GM13976 (cell line): ENCODE measurements around the gene TMEFF2.
"Not testable (repeated sequence)": the region's sequence is repeated elsewhere in the genome, so short reads cannot be mapped to it uniquely, and the experiment has no call there.

Source experiments
- DNase-seq: peaks from one replicate; pipeline ENCODE4 v3.0.0; 2012; ENCODE audit warnings: low spot score
- CTCF ChIP-seq: IDR thresholded peaks from 2 replicates; pipeline ENCODE4 v1.5.1; 2012; ENCODE audit warnings: borderline replicate concordance, mild to moderate bottlenecking; ENCODE audit not compliant: insufficient read depth; ENCODE audit errors: extremely low read depth, missing control alignments, control extremely low read depth
- in situ Hi-C: fragments of 300-500 bp; cut with MboI; formaldehyde crosslinking; loops from one replicate; pipeline ENCODE4 v1.12.0; 2022; ENCODE audit warnings: low sequenced_read_pairs, mixed read lengths, inconsistent platforms; ENCODE audit not compliant: unreplicated experiment

Gene TMEFF2

DNA sequence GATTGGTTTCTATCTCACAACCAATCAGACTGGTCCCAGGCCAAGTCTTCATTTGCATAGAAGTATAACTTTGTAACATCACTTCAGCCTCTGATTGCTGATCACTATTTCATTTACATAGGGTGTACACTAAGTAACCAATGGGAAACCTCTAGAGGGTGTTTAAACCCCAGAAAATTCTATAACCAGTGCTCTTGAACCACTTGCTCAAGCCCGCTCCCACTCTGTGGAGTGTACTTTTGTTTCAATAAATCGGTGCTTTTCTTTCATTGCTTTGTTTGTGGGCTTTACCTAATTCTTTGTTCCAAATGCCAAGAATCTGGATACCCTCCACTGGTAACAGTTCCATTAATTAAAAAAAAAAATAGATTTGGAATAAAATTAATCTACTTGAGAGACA is 77.0 kb downstream of the TMEFF2 start:
- in situ Hi-C loops = no loop called here
- no peak for TF ChIP-seq CTCF
- no peak for DNase-seq

DNA sequence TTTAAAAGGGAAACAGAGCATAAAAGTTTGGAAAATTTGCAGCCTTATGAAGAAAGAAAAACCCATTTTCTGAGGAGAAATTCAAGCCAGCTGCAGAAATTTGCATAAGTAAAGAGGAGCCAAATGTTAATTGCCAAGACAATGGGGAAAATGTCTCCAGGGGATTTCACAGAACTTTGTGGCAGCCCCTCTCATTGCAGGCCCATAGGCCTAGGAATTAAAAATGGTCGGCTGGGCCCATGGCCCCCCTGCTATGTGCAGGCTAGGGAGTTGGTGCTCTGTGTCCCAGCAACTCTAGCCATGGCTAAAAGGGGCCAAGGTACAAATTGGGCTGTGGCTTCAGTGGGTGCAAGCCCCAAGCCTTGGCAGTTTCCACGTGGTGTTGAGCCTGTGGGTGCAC is 83.2 kb downstream of the TMEFF2 start:
- in situ Hi-C loops, DNase-seq: not testable (repeated sequence)

GRCh38 chr2:192099742-192100141 is 95.0 kb downstream of the TMEFF2 start:
- in situ Hi-C loops = no loop called here

GRCh38 chr2:192098814-192099491 is 95.8 kb downstream of the TMEFF2 start:
- in situ Hi-C loops = no loop called here
- TF ChIP-seq CTCF = no peak
- no peak for DNase-seq

More at GRCh38 chr2:192099742-192100141, 95.0 kb downstream of the TMEFF2 start:
- no peak for TF ChIP-seq CTCF
- no peak for DNase-seq

DNA sequence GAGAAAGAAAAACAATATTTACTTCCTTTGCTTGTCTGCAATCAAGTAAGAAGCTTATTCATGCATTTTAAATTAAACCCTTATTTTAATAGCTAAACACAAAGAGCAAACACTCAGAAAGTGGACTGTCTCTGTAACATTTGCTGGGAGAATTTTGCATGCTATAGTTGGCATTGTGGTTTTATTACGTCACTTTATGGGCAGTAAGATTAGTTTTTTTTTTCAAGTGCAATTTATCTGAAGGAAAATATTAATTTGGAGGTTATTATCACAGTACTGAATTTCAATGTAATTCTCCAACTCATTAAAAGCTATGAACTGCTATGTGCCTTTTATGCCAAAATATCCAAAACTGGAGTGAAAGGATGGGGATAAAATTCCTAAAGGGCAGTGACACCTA is 103.3 kb downstream of the TMEFF2 start:
- in situ Hi-C loops = no loop called here
- DNase-seq = no peak
- TF ChIP-seq CTCF = no peak

GRCh38 chr2:192090911-192091310 is 103.8 kb downstream of the TMEFF2 start:
- in situ Hi-C loops = no loop called here
- no peak for DNase-seq
- no peak for TF ChIP-seq CTCF

DNA sequence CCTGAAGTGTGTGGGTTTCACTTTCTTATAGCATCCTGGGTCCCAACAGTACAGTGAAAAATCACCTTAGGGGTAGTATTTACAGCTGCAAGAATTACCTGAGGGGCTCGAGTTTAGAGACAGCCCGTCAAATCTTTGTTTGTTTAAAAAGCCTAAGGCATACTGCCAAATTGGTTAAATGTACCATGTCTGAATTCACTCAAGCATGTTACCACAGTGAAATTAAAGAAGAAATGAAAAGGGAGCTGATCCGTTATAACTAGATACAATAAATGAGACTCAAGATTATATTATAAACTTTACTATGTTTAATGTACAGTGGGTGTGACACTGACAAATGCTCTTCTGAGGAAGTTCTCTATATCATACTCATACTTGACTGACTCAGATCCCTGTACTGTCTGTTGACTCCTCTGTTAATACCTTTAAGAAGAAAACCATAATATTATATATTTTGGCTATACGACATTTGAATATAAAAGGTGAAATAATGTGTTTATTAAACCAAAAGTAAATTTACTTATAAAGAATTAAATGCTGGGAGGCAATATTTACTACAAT is 107.3 kb downstream of the TMEFF2 start:
- DNase-seq = no peak
- in situ Hi-C loops = no loop called here
- TF ChIP-seq CTCF = no peak
